ENCODE measurements around the gene TMEM45A.

- TF ChIP-seq POLR2A (IDR thresholded peaks at IDR 0.05; ENCODE audit: low read length) (no peak), GATA1 (IDR thresholded peaks at IDR 0.05; ENCODE audit: low read depth, low read length) (no peak)
Measured at GRCh38 chr3:100577382-100578008, 85.1 kb downstream of the TMEM45A start.
